AG04449 (cell line): Measurements from ENCODE around the gene KAZN.

Source experiments
- CTCF ChIA-PET: fragments of 350-600 bp; formaldehyde crosslinking; extraction: SDS; loops from one replicate; lab custom pipeline; 2021; ENCODE audit warnings: antibody characterized with exemption; lab: Yijun Ruan, JAX
- POLR2A ChIA-PET: fragments of 400-600, 350-600 bp; formaldehyde crosslinking; extraction: SDS; loops from one replicate; lab custom pipeline; 2020; ENCODE audit warnings: antibody characterized with exemption, inconsistent platforms; lab: Yijun Ruan, JAX
- DNase-seq: peaks from one replicate; pipeline ENCODE4 v3.0.0-alpha.2; 2010; ENCODE audit warnings: low read depth, low spot score
- H3K4me3 ChIP-seq: 2 replicates; pipeline ENCODE4 v1.5.1; 2011; ENCODE audit warnings: low read depth, mild to moderate bottlenecking, control low read depth, low read length
- TF ChIP-seq, protein P1 (sequence below): IDR thresholded peaks from one replicate; pipeline ENCODE4 v1.5.1; 2011; ENCODE audit warnings: mild to moderate bottlenecking, moderate library complexity, low read length, control low read depth, inconsistent platforms; ENCODE audit not compliant: insufficient read depth; ENCODE audit errors: missing control alignments

The KAZN gene

DNA sequence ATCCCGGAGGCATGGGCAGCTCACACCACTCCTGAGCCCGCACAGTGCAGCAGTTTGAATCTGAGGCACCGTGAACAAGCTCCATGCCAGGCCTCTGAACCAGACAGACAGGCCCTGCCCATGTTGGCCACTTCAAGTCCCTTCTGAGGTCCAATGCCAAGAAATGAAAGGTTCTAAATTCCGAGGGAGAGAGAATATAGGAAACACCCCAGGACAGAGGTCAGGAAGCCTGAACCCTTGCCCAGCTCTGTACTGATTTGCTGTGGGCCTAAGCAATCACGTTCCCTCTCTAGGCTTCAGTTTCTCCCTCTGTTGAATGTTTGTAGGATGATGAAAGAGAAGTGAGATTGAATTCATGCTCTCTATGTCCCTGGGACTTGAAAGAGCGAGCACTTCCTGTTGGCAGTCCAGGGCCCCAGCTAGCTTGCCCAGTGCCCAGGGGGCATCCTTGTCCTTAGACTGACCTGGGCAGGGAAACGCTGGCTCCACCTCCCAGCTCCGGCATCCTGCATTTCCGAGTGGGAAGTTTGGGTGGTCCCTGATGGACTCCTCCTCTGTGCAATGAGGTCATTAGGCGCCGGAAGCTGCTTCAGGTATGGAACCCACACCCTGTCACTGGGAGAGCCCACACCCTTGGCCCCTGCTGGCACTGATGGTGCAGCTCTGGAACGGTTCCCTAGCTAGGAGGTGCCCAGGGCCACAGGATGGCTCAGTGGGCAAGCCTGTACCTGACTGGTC lies 312.7 kb downstream of the KAZN start:
- CTCF ChIA-PET: no interaction called here
- TF ChIP-seq, protein P1, sequence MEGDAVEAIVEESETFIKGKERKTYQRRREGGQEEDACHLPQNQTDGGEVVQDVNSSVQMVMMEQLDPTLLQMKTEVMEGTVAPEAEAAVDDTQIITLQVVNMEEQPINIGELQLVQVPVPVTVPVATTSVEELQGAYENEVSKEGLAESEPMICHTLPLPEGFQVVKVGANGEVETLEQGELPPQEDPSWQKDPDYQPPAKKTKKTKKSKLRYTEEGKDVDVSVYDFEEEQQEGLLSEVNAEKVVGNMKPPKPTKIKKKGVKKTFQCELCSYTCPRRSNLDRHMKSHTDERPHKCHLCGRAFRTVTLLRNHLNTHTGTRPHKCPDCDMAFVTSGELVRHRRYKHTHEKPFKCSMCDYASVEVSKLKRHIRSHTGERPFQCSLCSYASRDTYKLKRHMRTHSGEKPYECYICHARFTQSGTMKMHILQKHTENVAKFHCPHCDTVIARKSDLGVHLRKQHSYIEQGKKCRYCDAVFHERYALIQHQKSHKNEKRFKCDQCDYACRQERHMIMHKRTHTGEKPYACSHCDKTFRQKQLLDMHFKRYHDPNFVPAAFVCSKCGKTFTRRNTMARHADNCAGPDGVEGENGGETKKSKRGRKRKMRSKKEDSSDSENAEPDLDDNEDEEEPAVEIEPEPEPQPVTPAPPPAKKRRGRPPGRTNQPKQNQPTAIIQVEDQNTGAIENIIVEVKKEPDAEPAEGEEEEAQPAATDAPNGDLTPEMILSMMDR: no peak
- DNase-seq: no peak
- H3K4me3 ChIP-seq: no peak overlapping the region
- POLR2A ChIA-PET: no interaction called here

DNA sequence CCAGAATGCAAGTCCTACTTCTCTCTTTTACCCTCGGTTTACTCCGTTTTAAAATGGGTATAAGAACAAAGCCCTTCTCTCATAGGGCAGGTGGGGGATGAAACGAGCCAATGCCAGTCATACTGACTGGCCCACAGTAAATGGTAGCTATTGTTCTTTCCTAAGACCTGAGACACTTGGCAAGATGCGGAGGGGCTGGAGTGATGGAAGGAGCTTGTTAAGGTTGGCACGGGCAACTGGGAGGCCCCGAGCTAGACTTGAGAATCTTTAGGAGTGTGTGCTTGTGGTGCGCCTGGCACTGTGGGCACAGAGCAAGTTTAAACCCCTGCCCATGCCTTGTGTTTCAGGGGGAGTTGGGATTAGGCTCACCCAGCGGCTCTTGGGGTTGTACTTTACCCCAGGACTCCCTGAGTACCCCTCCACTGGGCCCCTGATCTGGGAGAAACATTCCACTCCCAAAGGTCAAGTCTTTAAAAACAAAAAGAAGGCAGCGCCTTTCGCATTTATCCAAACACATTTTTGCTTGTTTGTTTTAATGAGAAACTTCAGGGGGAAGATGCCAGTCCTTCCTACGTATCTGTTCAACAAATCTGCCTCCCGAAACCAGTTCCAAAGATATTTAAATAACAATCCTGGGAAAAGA lies 314.5 kb downstream of the KAZN start:
- POLR2A ChIA-PET: no interaction called here
- TF ChIP-seq, protein P1: no peak
- DNase-seq: no peak
- no peak overlapping the region for H3K4me3 ChIP-seq
- CTCF ChIA-PET: interaction anchor here (1.5 to 3.2 kb wide), 2 partner anchors 114 to 134 kb away, joined by 7 to 32 read pairs; no protein-coding TSS in a partner anchor

DNA sequence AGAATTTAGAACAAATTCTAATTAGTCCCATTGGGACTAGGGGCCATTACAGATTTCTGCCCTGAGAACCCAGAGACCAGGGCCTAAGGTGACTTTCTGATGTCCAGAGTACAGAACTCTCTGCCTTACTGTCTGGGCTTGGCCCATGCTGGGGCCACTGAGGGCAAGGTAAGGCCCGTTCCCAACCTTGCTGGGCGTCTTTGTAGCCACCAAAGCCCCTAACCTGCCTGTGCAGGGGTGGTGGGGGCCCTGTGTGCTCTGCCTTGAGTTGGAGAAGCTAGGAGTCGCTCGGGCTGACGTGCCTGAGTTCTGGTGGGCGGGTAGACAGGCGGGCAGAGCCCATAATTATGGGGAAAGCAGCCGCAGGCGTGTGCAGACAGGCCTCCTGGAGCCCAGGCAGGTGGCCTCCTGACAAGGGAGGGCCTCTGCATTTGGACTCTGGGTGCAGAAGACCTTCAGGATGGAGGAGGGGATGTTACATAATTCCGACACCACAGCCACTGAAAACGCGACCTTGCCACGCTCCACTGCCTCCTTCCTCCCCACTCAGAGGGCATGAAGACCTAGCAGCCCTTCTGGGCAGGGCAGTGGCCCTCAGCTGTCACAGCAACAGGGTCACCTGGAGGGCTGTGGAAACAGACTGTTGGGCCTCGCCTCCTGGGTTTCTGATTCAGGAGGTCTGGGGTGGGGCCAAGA lies 315.1 kb downstream of the KAZN start:
- DNase-seq: no peak
- TF ChIP-seq, protein P1: no peak
- H3K4me3 ChIP-seq: no peak overlapping the region
- ChIA-PET POLR2A (no interaction called here), CTCF (interaction anchor here (1.5 to 3.2 kb wide), 6 partner anchors 12 to 133 kb away, joined by 5 to 32 read pairs (median 8); no protein-coding TSS in a partner anchor)

DNA sequence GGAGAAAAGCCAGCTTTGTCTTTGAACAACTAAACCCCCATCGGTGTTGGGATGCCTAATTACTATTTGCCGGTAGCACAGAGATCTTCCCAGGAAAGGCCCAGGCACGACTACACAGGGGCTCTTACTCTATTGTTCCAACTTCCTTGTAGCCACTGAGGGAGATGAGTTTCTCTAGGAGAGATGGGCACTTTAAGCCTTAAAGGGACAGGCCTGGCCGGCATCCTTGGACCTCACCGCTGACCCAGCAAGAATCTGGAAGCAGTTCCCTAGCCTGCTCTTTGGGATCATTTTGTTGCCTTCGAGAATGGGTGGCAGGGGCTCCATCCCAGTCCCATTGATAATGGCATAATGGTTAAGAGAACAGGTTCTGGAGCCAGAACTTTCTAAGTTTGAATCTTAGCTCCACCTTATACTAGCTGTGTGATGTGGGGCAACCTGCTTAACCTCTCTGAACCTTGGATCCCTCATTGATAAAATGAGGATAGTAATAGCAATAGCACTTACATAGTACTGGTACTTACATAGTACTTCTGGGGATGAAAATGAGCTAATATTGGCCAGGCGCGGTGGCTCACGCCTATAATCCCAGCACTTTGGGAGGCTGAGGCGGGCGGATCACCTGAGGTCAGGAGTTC lies 316.0 kb downstream of the KAZN start:
- ChIA-PET POLR2A (no interaction called here), CTCF (interaction anchor here (0.5 to 3.2 kb wide), 22 partner anchors 8 to 133 kb away, joined by 3 to 32 read pairs (median 4); no protein-coding TSS in a partner anchor)
- TF ChIP-seq, protein P1: no peak
- no peak for DNase-seq
- no peak overlapping the region for H3K4me3 ChIP-seq

DNA sequence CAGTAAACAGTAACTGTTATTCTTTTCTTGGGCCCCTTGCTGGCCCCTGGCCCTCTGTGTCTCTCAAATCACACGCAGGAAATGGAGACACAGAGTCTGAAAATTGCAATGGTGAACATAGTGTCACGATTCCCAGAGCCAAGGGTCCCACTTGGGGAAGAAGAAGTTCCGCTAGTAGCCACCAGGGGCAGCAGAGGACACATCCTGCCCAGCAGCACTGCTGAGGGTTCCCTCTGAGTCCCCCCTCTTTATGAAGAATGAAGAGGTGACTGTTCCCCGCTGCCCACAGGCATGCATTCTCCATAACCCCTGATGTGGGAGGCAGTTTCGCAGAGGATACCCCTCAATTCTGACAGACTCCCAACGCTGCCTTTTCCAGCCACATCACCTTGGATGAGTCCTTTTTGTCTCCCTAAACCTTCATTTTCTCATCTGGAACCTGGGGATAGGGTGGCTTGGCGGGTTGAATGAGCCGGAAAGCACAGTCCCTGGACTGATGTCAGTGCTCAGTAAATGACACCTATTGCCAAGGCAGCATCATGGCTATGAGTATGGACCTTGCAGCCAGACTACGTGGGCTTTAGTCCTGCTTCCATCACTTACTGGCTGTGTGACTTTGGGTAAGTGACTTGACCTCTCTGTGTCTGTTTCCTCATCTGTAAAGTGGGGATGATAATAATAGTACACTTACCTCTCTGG lies 317.0 kb downstream of the KAZN start:
- no peak for DNase-seq
- H3K4me3 ChIP-seq: no peak overlapping the region
- CTCF ChIA-PET: interaction anchor here (0.6 to 4.4 kb wide), 21 partner anchors 7 to 132 kb away, joined by 3 to 32 read pairs (median 4); no protein-coding TSS in a partner anchor
- TF ChIP-seq, protein P1: peak; percentile 90
- POLR2A ChIA-PET: no interaction called here
